HG02938 (cell line): ENCODE measurements around the gene FMNL2.
A peak's percentile ranks its signal among the peaks of the same experiment; 100 is the strongest.

Experiments used
- ATAC-seq: cut with Tn5 transposase; IDR thresholded peaks from one replicate; pipeline ENCODE4 v1.9.1; 2021; ENCODE audit warnings: mild to moderate bottlenecking, moderate library complexity; ENCODE audit not compliant: unreplicated experiment

The FMNL2 gene

GRCh38 chr2:152400607-152401214 is 65.7 kb downstream of the FMNL2 start:
- no peak for ATAC-seq

- ATAC-seq, result no peak
These were observed 68.1 kb downstream of the FMNL2 start for GRCh38 chr2:152402780-152403759.

GRCh38 chr2:152405206-152406118 is 70.5 kb downstream of the FMNL2 start:
- peak; percentile 15 for ATAC-seq

- peak; percentile 55 for ATAC-seq
These were observed 71.3 kb downstream of the FMNL2 start for GRCh38 chr2:152406119-152406835.

- no peak for ATAC-seq
These were observed 71.8 kb downstream of the FMNL2 start for GRCh38 chr2:152406836-152407161.

GRCh38 chr2:152407204-152407721 is 72.3 kb downstream of the FMNL2 start:
- peak; percentile 87 for ATAC-seq

GRCh38 chr2:152407806-152408205 is 72.8 kb downstream of the FMNL2 start:
- no peak for ATAC-seq

- no peak for ATAC-seq
These were observed 73.3 kb downstream of the FMNL2 start for GRCh38 chr2:152408254-152408653.

- ATAC-seq, result no peak
These were observed 74.6 kb downstream of the FMNL2 start for GRCh38 chr2:152409386-152410164.

- no peak for ATAC-seq
These were observed 75.2 kb downstream of the FMNL2 start for GRCh38 chr2:152410165-152410597.

- no peak for ATAC-seq
These were observed 76.2 kb downstream of the FMNL2 start for GRCh38 chr2:152411154-152411553.

- ATAC-seq, result no peak
These were observed 78.5 kb downstream of the FMNL2 start for GRCh38 chr2:152413228-152414030.

- no peak for ATAC-seq
These were observed 80.3 kb downstream of the FMNL2 start for GRCh38 chr2:152415231-152415642.

- no peak for ATAC-seq
These were observed 80.8 kb downstream of the FMNL2 start for GRCh38 chr2:152415796-152416195.

- no peak for ATAC-seq
These were observed 83.7 kb downstream of the FMNL2 start for GRCh38 chr2:152418688-152419087.

- ATAC-seq, result peak; percentile 26
These were observed 85.0 kb downstream of the FMNL2 start for GRCh38 chr2:152419944-152420343.

- no peak for ATAC-seq
These were observed 85.4 kb downstream of the FMNL2 start for GRCh38 chr2:152420363-152420762.

GRCh38 chr2:152420936-152421335 is 86.0 kb downstream of the FMNL2 start:
- no peak for ATAC-seq
